ENCODE results near the gene MEG3.
"Not testable (repeated sequence)": the region's sequence is repeated elsewhere in the genome, so short reads cannot be mapped to it uniquely, and the experiment has no call there.

MEG3 gene

DNA sequence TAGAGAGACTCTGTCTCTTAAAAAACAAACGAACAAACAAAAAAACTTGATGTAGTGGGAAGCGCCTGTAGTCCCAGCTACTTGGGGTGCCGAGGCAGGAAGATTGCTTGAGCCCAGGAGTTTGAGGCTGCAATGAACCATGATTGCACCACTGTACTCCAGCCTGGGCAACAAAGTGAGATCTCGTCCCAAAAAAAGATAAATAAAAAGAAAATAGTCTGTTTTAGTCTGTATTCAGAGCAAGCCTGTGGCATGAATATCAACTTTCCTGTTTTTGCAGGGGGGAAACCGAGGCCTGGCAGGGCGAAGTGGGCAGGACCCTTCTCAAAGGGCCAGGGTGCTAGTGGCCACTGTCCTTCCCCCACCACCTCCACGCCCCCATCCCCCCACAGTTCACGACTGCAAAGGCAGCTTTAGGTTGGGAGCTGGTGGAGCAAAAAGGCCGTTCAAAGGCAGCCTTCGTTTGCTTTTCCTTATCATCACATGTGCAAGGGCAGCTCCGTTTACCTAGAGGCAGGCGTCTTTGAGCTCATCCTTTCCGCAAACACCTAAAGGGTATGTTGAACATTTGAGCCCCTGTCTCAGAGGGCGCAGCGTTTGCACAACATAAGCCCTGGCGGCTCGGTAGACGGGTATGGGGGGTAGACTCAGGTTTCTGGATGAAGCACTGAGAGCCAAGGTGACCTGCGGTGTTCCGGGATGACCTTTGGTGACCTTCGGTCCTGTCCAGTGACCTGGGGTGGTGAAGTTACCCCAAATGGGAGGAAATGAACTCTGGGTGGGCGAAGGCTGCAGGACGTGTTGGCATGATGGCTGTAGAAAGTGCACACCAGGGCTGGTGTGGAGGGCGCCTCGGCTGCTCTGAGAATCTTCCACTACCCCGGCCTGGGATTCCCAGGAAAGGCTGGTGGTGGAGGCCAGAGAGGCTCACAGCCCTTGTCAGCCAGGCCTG, 8.7 kb upstream of the MEG3 start:
- Mint-ChIP-seq H3K27ac (peak overlapping the region in 1 of 3 experiments; percentile 23), H3K4me3 (no peak overlapping the region), H3K27me3 (ENCODE audit: low read depth) (peaks cover 4% of the 10 kb centered on the region), H3K9me3 (peaks cover 2% of the 10 kb centered on the region), H3K4me1 (peaks cover 51% of the 10 kb centered on the region), H3K36me3 (ENCODE audit: low read depth) (peaks cover under 1% of the 10 kb centered on the region)
- TF ChIP-seq, protein P1, sequence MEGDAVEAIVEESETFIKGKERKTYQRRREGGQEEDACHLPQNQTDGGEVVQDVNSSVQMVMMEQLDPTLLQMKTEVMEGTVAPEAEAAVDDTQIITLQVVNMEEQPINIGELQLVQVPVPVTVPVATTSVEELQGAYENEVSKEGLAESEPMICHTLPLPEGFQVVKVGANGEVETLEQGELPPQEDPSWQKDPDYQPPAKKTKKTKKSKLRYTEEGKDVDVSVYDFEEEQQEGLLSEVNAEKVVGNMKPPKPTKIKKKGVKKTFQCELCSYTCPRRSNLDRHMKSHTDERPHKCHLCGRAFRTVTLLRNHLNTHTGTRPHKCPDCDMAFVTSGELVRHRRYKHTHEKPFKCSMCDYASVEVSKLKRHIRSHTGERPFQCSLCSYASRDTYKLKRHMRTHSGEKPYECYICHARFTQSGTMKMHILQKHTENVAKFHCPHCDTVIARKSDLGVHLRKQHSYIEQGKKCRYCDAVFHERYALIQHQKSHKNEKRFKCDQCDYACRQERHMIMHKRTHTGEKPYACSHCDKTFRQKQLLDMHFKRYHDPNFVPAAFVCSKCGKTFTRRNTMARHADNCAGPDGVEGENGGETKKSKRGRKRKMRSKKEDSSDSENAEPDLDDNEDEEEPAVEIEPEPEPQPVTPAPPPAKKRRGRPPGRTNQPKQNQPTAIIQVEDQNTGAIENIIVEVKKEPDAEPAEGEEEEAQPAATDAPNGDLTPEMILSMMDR (IDR thresholded peaks at IDR 0.05; ENCODE audit: unreplicated experiment in 3 of 3): no peak

DNA sequence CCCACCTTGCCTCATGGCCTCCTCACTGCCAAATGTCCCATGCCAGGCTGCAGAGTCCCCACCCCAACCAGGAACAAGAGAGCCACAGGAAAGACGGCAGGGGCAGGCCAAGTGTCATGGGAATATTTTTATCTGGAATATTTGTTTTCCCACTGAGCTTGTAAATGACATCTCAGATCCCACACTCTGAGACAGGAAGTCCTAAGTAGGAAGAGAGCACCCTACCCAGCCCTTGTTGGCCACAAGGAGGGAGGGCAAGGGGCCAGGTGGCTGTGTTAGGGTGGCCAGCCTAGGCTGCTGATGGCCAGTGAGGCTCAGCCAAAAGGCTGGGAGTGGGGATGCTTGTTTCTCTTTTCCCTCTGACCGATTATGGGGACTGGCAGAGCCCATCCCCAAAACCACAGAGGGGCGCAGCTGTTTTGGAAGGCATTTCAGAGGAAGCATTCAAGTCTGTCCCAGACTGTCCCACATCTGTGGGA, 7.7 kb upstream of the MEG3 start:
- peaks cover 61% of the 10 kb centered on the region for H3K4me1 Mint-ChIP-seq
- H3K27me3 Mint-ChIP-seq (ENCODE audit: low read depth): peaks cover 4% of the 10 kb centered on the region
- TF ChIP-seq, protein P1 (IDR thresholded peaks at IDR 0.05; ENCODE audit: unreplicated experiment in 3 of 3): no peak
- H3K4me3 Mint-ChIP-seq: no peak overlapping the region
- H3K36me3 Mint-ChIP-seq (ENCODE audit: low read depth): no peaks in the 10 kb centered on the region
- no peaks in the 10 kb centered on the region for H3K9me3 Mint-ChIP-seq
- H3K27ac Mint-ChIP-seq: peak overlapping the region in 2 of 3 experiments; percentile 48 to 73

DNA sequence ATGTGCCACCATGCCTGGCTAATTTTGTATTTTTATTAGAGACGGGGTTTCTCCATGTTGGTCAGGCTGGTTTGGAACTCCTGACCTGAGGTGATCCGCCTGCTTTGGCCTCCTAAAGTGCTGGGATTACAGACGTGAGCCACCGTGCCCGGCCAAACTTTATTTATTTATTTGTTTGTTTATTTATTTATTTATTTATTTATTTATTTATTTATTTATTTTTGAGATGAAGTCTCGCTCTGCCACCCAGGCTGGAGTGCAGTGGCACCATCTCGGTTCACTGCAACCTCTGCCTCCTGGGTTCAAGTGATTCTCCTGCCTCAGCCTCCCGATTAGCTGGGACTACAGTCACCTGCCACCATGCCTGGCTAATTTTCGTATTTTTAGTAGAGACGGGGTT, 7.0 kb upstream of the MEG3 start:
- H3K36me3 Mint-ChIP-seq (ENCODE audit: low read depth); H3K27me3 Mint-ChIP-seq (ENCODE audit: low read depth); H3K4me3 Mint-ChIP-seq; H3K9me3 Mint-ChIP-seq: not testable (repeated sequence)
- Mint-ChIP-seq H3K27ac (peak overlapping the region in 1 of 3 experiments; percentile 72), H3K4me1 (peaks cover 66% of the 10 kb centered on the region)

DNA sequence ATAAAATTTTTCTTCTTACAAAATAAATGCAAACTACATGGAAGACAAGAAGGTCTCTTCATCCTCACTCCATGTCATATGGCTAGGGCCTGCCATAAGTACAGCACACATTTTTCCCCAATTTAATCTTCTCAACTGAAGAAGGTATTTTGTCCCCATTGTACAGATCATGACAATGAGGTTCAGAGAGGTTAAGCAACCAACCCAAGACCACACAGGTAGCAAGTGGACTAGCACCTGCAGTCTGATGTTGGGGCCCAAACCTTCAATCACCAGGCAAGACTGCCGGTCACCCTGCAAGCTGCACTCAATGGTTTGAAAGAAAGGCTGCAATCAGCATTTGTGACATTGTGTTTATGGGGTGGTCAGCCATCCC, 6.5 kb upstream of the MEG3 start:
- Mint-ChIP-seq H3K36me3 (ENCODE audit: low read depth) (no peaks in the 10 kb centered on the region), H3K4me1 (peaks cover 64% of the 10 kb centered on the region), H3K9me3 (no peaks in the 10 kb centered on the region), H3K4me3 (no peak overlapping the region), H3K27me3 (ENCODE audit: low read depth) (peaks cover 4% of the 10 kb centered on the region), H3K27ac (peak overlapping the region in 2 of 3 experiments; percentile 71 to 72)
- TF ChIP-seq, protein P1 (IDR thresholded peaks at IDR 0.05; ENCODE audit: unreplicated experiment in 3 of 3): no peak

DNA sequence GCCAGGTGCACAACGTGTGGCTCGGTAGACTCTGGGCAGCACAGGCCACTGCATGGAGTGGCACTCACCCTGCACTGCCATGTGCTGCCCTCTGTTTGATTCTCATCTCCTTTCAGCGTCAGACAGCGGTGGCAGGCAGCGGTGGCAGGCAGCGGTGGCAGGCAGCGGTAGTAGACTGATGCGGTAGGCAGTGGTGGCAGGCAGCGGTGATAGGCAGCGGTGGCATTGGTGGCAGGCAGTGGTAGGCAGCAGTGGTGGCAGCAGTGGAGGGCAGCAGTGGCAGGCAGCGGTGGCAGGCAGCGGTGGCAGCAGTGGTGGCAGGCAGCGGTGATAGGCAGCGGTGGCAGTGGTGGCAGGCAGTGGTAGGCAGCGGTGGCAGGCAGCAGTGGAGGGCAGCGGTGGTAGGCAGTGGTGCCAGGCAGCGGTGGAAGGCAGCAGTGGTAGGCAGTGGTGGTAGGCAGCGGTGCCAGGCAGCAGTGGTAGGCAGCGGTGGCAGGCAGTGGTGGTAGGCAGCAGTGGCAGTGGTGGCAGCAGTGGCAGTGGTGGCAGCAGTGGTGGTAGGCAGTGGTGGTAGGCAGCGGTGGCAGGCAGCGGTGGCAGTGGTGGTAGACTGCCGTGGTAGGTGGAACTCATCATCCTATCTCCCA, 6.0 kb upstream of the MEG3 start:
- TF ChIP-seq, protein P1 (IDR thresholded peaks at IDR 0.05; ENCODE audit: unreplicated experiment in 3 of 3): no peak
- Mint-ChIP-seq H3K36me3 (ENCODE audit: low read depth) (no peaks in the 10 kb centered on the region), H3K4me3 (no peak overlapping the region), H3K9me3 (no peaks in the 10 kb centered on the region), H3K27ac (peak overlapping the region in 2 of 3 experiments; percentile 71 to 72), H3K4me1 (peaks cover 68% of the 10 kb centered on the region), H3K27me3 (ENCODE audit: low read depth) (peaks cover 4% of the 10 kb centered on the region)

DNA sequence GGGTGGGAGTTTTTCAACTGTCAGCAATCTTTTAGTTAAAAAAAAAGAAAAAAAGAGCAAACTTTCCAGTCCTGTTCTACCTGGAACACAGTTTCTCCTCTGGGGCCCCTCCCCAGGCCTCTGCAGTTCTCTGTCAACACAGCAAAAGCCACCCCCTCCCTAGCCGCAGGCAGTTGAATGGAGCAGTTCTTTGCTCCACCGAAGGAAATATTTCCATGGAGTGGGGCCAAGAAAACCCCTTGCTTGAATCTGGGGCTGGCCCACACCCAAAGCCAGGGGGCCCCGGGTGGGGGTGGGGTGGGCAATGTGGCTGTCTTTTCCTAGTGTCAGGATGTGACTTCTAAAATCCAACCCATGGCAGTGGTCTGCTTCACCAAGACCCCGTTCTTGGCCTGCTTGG, 5.0 kb upstream of the MEG3 start:
- H3K9me3 Mint-ChIP-seq: no peaks in the 10 kb centered on the region
- H3K4me3 Mint-ChIP-seq: no peak overlapping the region
- peak overlapping the region in 2 of 3 experiments; percentile 90 to 95 for H3K27ac Mint-ChIP-seq
- H3K4me1 Mint-ChIP-seq: peaks cover 66% of the 10 kb centered on the region
- peaks cover 4% of the 10 kb centered on the region for H3K27me3 Mint-ChIP-seq (ENCODE audit: low read depth)
- H3K36me3 Mint-ChIP-seq (ENCODE audit: low read depth): no peaks in the 10 kb centered on the region
- TF ChIP-seq, protein P1 (IDR thresholded peaks at IDR 0.05; ENCODE audit: unreplicated experiment in 3 of 3): no peak
